ENCODE data around the gene S100A3.
A peak's percentile ranks its signal among the peaks of the same experiment; 100 is the strongest.
"Not testable (repeated sequence)": the region's sequence is repeated elsewhere in the genome, so short reads cannot be mapped to it uniquely, and the experiment has no call there.

The S100A3 gene

GRCh38 chr1:153568367-153569099 lies 19.5 kb upstream of the S100A3 start:
- peak; percentile 94 for DNase-seq

GRCh38 chr1:153567621-153568366 lies 18.7 kb upstream of the S100A3 start:
- peak; percentile 77 for DNase-seq

- DNase-seq, result peak; percentile 98
Observed at GRCh38 chr1:153566414-153567371, 17.6 kb upstream of the S100A3 start.

GRCh38 chr1:153565529-153566374 lies 16.7 kb upstream of the S100A3 start, which contains the start of gene S100A2:
Gene S100A2, minus strand, starts transcription at chr1:153565844. Its CDS starts 1,967 bp downstream, at chr1:153563877.
- DNase-seq, result peak; percentile 81

- DNase-seq, result no peak
Observed at GRCh38 chr1:153563991-153564390, 14.9 kb upstream of the S100A3 start.

GRCh38 chr1:153563483-153563901 lies 14.4 kb upstream of the S100A3 start:
- DNase-seq, result no peak

GRCh38 chr1:153562021-153562420 lies 13.0 kb upstream of the S100A3 start:
- not testable (repeated sequence) for DNase-seq

- no peak for DNase-seq
Observed at GRCh38 chr1:153561466-153561985, 12.5 kb upstream of the S100A3 start.

- DNase-seq, result no peak
Observed at GRCh38 chr1:153560771-153561465, 11.9 kb upstream of the S100A3 start.

GRCh38 chr1:153560241-153560640 lies 11.2 kb upstream of the S100A3 start:
- DNase-seq, result no peak

- no peak for DNase-seq
Observed at GRCh38 chr1:153557877-153558276, 8.8 kb upstream of the S100A3 start.

GRCh38 chr1:153556348-153556747 lies 7.3 kb upstream of the S100A3 start:
- DNase-seq, result no peak

- DNase-seq, result no peak
Observed at GRCh38 chr1:153553830-153554541, 4.9 kb upstream of the S100A3 start.

- DNase-seq, result no peak
Observed at GRCh38 chr1:153553096-153553495, 4.0 kb upstream of the S100A3 start.

GRCh38 chr1:153552335-153552734 lies 3.3 kb upstream of the S100A3 start:
- no peak for DNase-seq

- DNase-seq, result no peak
Observed at GRCh38 chr1:153550827-153551500, 1.9 kb upstream of the S100A3 start.

- no peak for DNase-seq
Observed at GRCh38 chr1:153550398-153550758, 1.3 kb upstream of the S100A3 start.

- no peak for DNase-seq
Observed at GRCh38 chr1:153549741-153550397, 811 bp upstream of the S100A3 start.
